HG03045 (cell line): ENCODE measurements around the gene PCGF3.
"Not testable (repeated sequence)": the region's sequence is repeated elsewhere in the genome, so short reads cannot be mapped to it uniquely, and the experiment has no call there.

Source experiments
- ATAC-seq: cut with Tn5 transposase; IDR thresholded peaks from one replicate; pipeline ENCODE4 v1.9.1; 2021; ENCODE audit warnings: mild to moderate bottlenecking, moderate library complexity; ENCODE audit not compliant: unreplicated experiment

PCGF3 gene

GRCh38 chr4:722851-723360 is 17.3 kb downstream of the PCGF3 start:
- ATAC-seq, result no peak

DNA sequence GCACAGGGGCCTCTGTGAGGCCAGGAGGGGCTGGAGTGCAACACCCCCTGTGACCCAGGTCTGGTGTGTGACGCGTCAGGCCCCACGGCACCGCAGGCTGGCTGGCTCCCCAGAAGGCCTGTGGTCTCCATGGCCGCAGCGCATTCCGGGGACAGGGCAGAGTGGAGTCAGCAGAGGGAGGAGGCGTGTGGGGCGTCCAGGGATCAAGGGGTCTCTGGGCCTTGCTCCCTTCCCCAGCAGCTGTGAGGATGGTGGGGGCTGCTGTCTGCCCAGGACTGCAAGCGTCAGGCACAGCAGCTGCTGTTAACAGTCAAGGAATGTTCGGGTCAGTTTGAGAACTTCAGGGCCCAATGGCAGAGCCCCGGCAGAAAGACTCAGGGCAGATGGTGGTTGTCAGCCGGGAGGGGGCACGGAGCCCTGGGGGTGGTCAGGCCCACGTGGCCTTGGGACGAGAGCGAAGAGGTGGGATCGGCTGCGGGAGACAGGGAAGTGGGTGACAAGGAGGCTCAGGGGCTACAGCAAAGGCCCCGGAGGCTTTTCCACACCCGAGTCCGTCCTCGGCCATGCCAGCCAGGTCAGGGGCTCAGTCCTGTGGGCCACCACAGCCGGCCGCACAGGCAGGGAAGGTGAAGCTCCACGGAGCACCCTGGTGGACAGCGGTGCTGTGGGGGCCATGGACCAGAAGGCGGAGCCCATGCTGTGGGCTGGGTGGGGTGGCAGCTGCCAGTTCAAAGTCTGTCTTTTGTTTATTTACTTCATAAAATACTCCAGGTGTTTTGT is 18.3 kb downstream of the PCGF3 start:
- ATAC-seq, result no peak

- no peak for ATAC-seq
Measured at GRCh38 chr4:725391-726234, 20.0 kb downstream of the PCGF3 start.

DNA sequence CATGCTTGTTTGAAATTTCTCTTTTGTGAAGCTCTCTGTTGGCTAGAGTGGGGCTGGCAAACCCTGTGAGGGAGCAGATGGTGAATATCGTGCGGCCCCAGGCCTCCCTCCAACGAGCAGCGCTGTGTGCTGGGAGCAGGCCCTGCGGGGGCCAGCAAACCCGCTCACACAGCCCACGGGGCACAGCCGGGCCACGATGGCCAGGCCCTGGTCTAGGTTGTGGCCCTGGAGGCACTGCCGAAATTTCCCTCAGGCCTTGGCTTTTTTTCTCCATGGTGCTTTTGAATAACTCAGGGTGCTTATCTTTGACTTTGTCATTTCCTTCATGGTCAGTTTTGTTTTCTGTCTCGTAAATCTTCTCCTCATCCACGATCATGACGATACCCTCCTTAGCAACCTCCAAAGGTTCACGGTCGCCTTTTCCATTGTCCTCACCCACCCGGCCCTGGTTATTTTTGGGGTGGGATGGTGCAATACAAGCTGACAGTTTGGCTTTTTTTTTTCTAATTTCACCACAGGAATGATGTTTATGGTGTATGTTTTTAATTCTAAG is 20.7 kb downstream of the PCGF3 start:
- no peak for ATAC-seq

DNA sequence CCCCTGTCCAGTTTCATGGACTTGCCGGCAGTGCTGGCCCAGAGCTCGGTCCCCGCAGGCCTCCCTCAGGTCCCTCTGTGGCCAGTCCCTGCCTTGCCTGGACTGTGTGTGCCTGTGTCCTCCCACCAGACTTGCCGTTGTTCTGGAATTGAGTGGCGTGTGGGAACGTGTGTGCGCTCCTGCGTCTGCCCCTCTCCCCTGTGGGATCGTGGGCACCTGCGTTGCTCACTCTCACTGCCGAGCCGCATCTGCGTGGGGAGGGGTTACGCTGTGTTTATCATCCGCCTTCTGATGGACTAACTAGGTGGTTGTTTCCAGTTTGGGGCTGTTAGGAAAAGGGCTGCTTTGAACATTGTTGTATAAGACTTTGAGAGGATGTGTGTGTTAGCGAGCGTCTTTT is 21.2 kb downstream of the PCGF3 start:
- ATAC-seq, result no peak

DNA sequence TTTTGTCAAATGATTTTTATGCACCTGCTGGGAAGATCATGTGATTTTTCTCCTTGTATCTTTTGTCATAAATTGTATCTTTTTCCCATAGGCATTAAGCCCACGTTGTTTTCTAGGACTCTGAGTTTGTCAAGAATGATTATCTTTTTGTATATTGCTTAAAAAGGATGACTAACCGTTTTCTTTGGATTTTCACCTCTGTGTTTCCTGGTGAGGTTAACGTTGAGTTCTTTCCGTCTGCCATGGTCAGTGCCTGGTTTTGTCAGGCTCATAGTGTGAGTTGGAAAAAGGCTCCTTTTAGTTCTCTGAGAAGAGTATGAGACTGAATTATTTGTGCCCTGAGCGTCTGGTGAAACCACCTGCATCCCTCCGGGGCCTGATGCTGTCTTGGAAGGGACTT is 21.9 kb downstream of the PCGF3 start:
- ATAC-seq, result no peak

DNA sequence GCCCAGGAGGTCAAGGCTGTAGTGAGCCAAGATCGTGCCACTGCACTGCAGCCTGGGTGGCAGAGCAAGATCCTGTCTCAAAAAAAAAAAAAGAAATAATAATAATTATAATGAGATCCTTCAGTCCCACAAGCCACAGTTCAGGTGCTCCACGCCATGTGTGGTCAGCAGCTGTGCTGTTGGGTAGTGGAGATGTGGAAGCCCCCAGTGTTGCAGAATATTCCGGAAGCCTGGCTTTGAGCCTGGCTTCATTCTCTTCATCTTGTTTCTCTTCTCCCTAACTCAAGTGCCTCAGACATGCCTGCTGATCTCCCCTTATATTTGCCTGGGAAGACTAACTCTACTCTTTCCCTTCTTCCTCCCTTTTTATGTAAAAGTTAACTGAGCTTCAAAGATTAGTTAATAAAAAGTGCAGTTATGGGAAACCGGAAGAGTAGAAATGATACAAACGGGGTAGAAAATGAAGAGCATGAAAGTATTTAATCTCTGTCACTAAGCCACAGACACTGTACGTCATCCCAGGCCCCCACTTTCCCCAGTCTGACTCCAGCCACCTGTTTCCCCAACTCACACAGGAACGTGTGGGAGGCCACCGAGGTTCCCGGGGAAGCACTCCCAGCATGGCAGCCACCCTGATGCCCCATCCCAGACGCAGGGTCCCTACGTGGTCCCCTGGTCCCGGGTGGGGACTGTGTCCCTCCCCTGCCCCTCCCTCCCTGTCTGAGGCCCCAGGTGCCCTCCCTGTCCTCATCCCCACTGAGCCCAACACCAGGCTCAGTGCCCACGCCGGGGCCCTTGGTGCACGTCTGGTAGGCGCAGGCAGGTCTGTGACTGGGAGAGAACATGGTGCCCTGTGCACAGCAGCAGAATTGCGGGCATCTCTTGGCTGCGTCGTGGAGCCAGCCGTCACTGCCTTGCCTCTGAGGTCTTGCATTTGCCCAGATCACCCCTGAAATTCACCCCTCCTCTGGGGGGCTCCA is 24.0 kb downstream of the PCGF3 start:
- no peak for ATAC-seq

- ATAC-seq, result no peak
Measured at GRCh38 chr4:730511-730910, 24.9 kb downstream of the PCGF3 start.

DNA sequence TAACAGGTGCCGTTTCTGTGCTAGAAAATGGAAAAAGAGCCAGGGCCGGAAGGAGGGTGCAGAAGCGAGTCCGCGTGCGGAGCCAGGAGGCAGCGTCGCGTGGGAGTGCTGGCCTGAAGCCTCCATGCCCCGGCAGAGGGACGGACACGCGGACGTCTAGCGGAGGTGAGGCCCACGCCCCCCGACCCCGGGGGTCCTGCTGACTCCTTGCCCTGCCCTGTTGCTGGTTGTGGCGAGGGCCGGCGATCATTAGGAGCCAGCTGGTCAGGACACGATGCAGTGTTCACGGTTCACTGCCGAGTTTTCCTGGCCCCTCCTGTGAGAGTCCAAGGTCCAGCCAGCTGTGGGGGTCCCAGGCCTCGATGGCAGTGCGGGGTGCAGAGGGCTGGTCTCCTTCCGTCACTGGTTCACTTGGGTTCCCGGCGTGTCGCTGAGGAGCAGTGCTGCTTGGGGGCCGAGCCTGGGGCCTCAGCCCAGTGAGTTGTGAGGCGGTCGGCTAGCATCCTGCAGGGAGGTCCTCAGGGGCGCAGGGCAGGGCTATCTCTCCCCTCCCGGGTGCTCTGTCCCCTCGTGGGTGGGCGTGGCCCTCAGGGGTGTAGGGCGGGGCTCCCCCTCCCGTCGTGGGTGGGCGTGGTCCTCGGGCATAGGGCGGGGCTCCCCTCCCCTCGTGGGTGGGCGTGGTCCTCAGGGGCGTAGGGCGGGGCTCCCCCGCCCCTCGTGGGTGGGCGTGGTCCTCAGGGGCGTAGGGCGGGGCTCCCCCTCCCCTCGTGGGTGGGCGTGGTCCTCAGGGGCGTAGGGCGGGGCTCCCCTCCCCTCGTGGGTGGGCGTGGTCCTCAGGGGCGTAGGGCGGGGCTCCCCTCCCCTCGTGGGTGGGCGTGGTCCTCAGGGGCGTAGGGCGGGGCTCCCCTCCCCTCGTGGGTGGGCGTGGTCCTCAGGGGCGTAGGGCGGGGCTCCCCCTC is 25.6 kb downstream of the PCGF3 start:
- not testable (repeated sequence) for ATAC-seq

- ATAC-seq, result not testable (repeated sequence)
Measured at GRCh38 chr4:731954-732353, 26.3 kb downstream of the PCGF3 start.

DNA sequence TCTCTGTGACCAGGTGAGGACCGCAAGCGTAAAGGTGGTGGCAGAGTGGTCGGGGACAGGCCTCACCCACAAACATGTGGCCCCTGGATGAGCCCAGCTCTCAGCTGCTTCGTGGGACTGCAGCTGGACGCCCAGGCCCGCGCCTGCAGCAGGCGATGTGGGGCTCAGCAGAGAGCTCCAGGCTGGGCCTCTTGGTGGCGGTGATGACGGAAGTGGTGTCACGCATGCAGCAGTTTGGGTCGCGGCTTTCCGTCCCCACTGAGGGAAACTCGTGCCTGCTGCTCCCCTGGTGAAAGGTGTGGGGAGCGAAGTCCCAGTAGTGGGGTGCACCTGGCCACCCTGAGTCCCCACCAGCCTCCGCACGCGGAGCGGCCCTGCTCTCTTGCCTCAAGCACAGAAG is 26.9 kb downstream of the PCGF3 start:
- no peak for ATAC-seq

DNA sequence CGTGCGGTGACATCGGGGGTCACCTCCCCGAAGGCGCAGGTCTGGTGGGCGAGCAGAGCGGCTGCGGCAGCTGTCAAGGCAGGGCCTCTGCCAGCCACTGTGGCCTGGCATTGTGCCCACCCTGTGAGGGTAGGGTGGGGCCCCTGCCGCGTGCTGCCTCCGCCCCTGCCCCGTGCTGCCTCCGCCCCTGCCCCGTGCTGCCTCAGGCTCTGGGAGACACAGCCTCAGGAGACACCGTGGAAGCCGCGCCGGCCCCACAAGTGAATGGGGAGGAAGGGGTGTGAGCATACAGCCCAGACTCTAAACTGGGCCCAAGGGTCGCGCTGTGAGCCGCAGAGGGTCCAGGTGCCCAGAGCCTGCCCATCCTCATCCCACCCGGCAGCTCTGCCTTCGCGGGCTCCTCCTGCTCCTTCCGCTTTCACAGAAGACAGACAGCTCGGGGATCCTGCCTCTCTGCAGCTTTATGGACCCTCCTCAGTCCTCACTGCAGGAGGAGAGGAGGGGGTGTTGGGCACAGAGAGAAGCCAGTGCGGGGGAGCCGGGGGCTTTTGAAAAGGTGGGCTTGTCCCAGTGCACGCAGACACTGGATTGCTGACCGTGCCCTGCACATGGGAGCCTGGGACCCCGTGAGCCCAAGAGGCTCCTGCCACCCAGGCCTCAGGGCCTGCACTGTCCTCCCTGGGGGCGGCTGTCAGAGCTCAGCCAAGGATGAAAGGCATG is 27.4 kb downstream of the PCGF3 start:
- no peak for ATAC-seq

GRCh38 chr4:733631-733980 is 28.0 kb downstream of the PCGF3 start:
- ATAC-seq, result no peak

- ATAC-seq, result no peak
Measured at GRCh38 chr4:734075-734474, 28.4 kb downstream of the PCGF3 start.

GRCh38 chr4:734951-735350 is 29.3 kb downstream of the PCGF3 start:
- no peak for ATAC-seq

DNA sequence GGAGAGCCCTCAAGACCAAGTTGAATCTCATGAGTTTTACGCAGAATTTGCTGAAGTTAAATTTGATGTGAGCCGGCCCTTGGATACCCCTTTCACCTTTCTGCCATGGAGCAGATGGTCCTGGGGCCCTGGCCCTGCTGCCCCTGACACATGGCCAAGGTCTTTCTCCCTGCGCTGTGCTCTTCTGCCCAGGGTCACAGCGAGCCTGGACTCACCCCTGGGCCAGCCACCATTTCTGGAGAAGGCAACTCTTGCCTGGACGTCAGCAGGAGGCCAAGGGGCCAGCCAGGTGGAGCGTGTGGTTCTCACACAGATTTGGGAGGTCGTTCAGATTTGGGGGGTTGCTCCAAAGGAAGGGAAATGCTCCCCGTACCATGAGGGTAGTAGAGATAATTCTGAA is 30.0 kb downstream of the PCGF3 start:
- ATAC-seq, result no peak

GRCh38 chr4:736561-736960 is 30.9 kb downstream of the PCGF3 start:
- ATAC-seq, result not testable (repeated sequence)

- ATAC-seq, result no peak
Measured at GRCh38 chr4:738781-739280, 33.2 kb downstream of the PCGF3 start.

- ATAC-seq, result no peak
Measured at GRCh38 chr4:739569-739968, 33.9 kb downstream of the PCGF3 start.
